A549 treated with Hydrocortisone at 1 μM for 4 hours (cell line): ENCODE data around the gene IL17A. TPM values are rescaled to one million over a fixed set of nuclear protein-coding genes. Genes with fewer than 3 reads are reported as not detected.

Source experiments
- total RNA-seq: library from RNA; stranded (reverse); fragments of 200-300 nt; extraction: Qiagen RNA extraction; gene quantifications from 5 replicates; pipeline ENCODE4 v1.2.3, GENCODE V29; 2022

IL17A gene
- total RNA-seq: not detected in 5 replicates

DNA sequence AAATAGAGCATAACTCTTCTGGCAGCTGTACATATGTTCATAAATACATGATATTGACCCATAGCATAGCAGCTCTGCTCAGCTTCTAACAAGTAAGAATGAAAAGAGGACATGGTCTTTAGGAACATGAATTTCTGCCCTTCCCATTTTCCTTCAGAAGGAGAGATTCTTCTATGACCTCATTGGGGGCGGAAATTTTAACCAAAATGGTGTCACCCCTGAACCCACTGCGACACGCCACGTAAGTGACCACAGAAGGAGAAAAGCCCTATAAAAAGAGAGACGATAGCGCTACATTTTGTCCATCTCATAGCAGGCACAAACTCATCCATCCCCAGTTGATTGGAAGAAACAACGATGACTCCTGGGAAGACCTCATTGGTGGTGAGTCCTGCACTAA is at the start of gene IL17A:
Gene IL17A, plus strand, starts transcription at position 301 of the 400 bp plus-strand sequence. Its CDS starts 57 bp downstream, at position 358.

Other genes starting within 250 kb of the IL17A start
- not detected in 5 replicates for gene PKHD1, start 98.8 kb upstream of the IL17A start, total RNA-seq
- not detected in 5 replicates for gene IL17F, start 58.1 kb downstream of the IL17A start, total RNA-seq
- 72.2 to 87.5 TPM (median 78.3 TPM) in 5 replicates for gene MCM3, start 98.4 kb downstream of the IL17A start, total RNA-seq
- gene PAQR8, start 175.8 kb downstream of the IL17A start, total RNA-seq: 0.95 to 1.3 TPM (median 1.3 TPM) in 5 replicates
- gene EFHC1, start 234.0 kb downstream of the IL17A start, total RNA-seq: 10.3 to 12.7 TPM (median 11.3 TPM) in 5 replicates